B cell (primary cell): ENCODE results near the gene GHSR.

ENCODE experiments used
- CTCF ChIP-seq: fragments of 200-600 bp; IDR thresholded peaks from one replicate; pipeline ENCODE4 v1.8.0; 2022; ENCODE audit warnings: antibody characterized with exemption, mild to moderate bottlenecking
- EZH2 ChIP-seq: IDR thresholded peaks from 2 replicates; pipeline ENCODE4 v1.6.1; 2012; ENCODE audit warnings: borderline replicate concordance, low read depth, mild to moderate bottlenecking, moderate library complexity, low read length; ENCODE audit not compliant: insufficient read depth, poor library complexity, severe bottlenecking

- TF ChIP-seq EZH2 (no peak), CTCF (no peak)
Observed at GRCh38 chr3:172437713-172438112, 10.5 kb downstream of the GHSR start.
